ENCODE data around the gene RABAC1.

RABAC1 gene

DNA sequence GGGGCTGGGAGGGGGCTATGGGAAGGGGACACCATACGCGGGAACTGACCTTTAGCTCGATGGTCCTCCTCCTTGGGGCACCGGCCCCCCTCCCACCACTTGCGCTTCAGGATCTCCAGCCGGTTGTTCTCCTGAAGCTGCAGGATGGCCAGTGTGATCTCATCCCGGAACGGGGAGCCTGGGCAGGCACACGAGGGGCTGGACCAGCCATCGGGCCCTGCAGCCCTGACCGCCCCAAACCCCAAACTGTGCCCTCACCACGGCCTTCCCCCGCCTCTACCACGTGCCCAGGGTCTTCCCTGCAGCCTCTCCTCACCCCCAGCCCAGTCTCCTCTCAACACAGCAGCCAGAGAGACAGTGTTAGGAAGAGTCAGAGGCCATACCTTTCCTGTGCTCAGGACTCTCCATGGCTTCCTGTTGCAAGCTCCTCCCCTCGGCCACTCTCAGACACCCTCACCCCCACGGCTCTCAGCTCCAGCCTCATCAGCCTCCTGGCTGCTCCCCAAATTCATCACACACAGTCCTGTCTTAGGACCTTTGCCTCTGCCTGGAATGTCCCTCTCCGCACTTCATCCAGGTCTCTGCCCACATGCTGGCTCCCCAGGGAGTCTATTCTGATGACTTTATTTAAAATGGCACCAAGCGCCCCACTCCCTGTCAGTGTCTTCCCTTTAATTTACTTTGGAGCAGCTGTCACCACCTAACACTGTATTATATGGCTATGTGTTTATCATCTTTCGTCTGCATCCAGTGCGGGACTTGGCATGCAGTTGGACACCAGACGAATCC lies 44.6 kb upstream of the RABAC1 start:
- no peak for TF ChIP-seq ESRRG (CRISPR knock-in tag; IDR thresholded peaks at IDR 0.05)
- TF ChIP-seq ISL1 (CRISPR knock-in tag; IDR thresholded peaks at IDR 0.05), result no peak
- no peak for TF ChIP-seq CREB5 (CRISPR knock-in tag; IDR thresholded peaks at IDR 0.05; ENCODE audit: low read depth)
- TF ChIP-seq ZNF8 (CRISPR knock-in tag; IDR thresholded peaks at IDR 0.05), result no peak
- no peak for TF ChIP-seq ZFP30 (CRISPR knock-in tag; IDR thresholded peaks at IDR 0.05)
- TF ChIP-seq, protein P1, sequence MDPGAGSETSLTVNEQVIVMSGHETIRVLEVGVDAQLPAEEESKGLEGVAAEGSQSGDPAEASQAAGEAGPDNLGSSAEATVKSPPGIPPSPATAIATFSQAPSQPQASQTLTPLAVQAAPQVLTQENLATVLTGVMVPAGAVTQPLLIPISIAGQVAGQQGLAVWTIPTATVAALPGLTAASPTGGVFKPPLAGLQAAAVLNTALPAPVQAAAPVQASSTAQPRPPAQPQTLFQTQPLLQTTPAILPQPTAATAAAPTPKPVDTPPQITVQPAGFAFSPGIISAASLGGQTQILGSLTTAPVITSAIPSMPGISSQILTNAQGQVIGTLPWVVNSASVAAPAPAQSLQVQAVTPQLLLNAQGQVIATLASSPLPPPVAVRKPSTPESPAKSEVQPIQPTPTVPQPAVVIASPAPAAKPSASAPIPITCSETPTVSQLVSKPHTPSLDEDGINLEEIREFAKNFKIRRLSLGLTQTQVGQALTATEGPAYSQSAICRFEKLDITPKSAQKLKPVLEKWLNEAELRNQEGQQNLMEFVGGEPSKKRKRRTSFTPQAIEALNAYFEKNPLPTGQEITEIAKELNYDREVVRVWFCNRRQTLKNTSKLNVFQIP (CRISPR knock-in tag; IDR thresholded peaks at IDR 0.05; ENCODE audit: borderline replicate concordance, low read depth), result no peak
- TF ChIP-seq PPARA (CRISPR knock-in tag; IDR thresholded peaks at IDR 0.05; ENCODE audit: borderline replicate concordance), result no peak
- TF ChIP-seq CSRNP3 (CRISPR knock-in tag; IDR thresholded peaks at IDR 0.05), result no peak
- TF ChIP-seq CSDC2 (CRISPR knock-in tag; IDR thresholded peaks at IDR 0.05), result no peak
- no peak for TF ChIP-seq SNAI2 (CRISPR knock-in tag; IDR thresholded peaks at IDR 0.05)
- TF ChIP-seq ZFP3 (CRISPR knock-in tag; IDR thresholded peaks at IDR 0.05), result no peak
- TF ChIP-seq TCF4 (CRISPR knock-in tag; IDR thresholded peaks at IDR 0.05; ENCODE audit: borderline replicate concordance), result no peak
- no peak for TF ChIP-seq ARNTL (CRISPR knock-in tag; IDR thresholded peaks at IDR 0.05; ENCODE audit: borderline replicate concordance, low read depth)
- TF ChIP-seq GLIS3 (CRISPR knock-in tag; IDR thresholded peaks at IDR 0.05), result no peak
- TF ChIP-seq, protein P2, sequence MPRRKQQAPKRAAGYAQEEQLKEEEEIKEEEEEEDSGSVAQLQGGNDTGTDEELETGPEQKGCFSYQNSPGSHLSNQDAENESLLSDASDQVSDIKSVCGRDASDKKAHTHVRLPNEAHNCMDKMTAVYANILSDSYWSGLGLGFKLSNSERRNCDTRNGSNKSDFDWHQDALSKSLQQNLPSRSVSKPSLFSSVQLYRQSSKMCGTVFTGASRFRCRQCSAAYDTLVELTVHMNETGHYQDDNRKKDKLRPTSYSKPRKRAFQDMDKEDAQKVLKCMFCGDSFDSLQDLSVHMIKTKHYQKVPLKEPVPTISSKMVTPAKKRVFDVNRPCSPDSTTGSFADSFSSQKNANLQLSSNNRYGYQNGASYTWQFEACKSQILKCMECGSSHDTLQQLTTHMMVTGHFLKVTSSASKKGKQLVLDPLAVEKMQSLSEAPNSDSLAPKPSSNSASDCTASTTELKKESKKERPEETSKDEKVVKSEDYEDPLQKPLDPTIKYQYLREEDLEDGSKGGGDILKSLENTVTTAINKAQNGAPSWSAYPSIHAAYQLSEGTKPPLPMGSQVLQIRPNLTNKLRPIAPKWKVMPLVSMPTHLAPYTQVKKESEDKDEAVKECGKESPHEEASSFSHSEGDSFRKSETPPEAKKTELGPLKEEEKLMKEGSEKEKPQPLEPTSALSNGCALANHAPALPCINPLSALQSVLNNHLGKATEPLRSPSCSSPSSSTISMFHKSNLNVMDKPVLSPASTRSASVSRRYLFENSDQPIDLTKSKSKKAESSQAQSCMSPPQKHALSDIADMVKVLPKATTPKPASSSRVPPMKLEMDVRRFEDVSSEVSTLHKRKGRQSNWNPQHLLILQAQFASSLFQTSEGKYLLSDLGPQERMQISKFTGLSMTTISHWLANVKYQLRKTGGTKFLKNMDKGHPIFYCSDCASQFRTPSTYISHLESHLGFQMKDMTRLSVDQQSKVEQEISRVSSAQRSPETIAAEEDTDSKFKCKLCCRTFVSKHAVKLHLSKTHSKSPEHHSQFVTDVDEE (CRISPR knock-in tag; IDR thresholded peaks at IDR 0.05), result no peak
- no peak for TF ChIP-seq ZNF70 (CRISPR knock-in tag; IDR thresholded peaks at IDR 0.05)
- ATAC-seq, result no peak

DNA sequence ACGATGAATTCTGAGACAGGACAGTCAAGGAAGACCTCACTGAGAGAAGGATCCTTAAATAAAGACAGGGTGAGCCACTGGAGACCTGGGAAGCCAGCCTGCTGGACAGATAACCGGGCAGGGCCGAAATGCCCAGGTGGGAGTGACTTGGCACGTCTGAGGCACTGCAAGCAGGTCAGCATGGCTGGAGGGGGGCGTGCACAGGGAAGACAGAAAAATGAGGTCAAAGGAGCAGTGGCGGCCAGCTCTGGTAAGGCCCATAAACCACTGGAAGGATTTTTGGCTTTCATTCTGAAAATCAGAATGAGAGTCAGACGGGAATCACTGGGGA lies 40.7 kb upstream of the RABAC1 start:
- no peak for ATAC-seq
- TF ChIP-seq ZFP3 (CRISPR knock-in tag; IDR thresholded peaks at IDR 0.05) (no peak), ARNTL (CRISPR knock-in tag; IDR thresholded peaks at IDR 0.05; ENCODE audit: borderline replicate concordance, low read depth) (no peak), OSR1 (CRISPR knock-in tag; IDR thresholded peaks at IDR 0.05) (no peak), RARB (CRISPR knock-in tag; IDR thresholded peaks at IDR 0.05) (no peak), TOX (CRISPR knock-in tag; IDR thresholded peaks at IDR 0.05; ENCODE audit: borderline replicate concordance) (no peak), ESRRG (CRISPR knock-in tag; IDR thresholded peaks at IDR 0.05) (no peak), TCF4 (CRISPR knock-in tag; IDR thresholded peaks at IDR 0.05; ENCODE audit: borderline replicate concordance) (no peak), CSRNP3 (CRISPR knock-in tag; IDR thresholded peaks at IDR 0.05) (no peak), CSDC2 (CRISPR knock-in tag; IDR thresholded peaks at IDR 0.05) (no peak), SNAI2 (CRISPR knock-in tag; IDR thresholded peaks at IDR 0.05) (no peak), PPARA (CRISPR knock-in tag; IDR thresholded peaks at IDR 0.05; ENCODE audit: borderline replicate concordance) (no peak), CREB5 (CRISPR knock-in tag; IDR thresholded peaks at IDR 0.05; ENCODE audit: low read depth) (no peak), ISL1 (CRISPR knock-in tag; IDR thresholded peaks at IDR 0.05) (no peak), ZNF565 (CRISPR knock-in tag; conservative IDR thresholded peaks at IDR 0.05; ENCODE audit: low read depth) (no peak)
- TF ChIP-seq, protein P3, sequence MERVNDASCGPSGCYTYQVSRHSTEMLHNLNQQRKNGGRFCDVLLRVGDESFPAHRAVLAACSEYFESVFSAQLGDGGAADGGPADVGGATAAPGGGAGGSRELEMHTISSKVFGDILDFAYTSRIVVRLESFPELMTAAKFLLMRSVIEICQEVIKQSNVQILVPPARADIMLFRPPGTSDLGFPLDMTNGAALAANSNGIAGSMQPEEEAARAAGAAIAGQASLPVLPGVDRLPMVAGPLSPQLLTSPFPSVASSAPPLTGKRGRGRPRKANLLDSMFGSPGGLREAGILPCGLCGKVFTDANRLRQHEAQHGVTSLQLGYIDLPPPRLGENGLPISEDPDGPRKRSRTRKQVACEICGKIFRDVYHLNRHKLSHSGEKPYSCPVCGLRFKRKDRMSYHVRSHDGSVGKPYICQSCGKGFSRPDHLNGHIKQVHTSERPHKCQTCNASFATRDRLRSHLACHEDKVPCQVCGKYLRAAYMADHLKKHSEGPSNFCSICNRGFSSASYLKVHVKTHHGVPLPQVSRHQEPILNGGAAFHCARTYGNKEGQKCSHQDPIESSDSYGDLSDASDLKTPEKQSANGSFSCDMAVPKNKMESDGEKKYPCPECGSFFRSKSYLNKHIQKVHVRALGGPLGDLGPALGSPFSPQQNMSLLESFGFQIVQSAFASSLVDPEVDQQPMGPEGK (CRISPR knock-in tag; IDR thresholded peaks at IDR 0.05; ENCODE audit: borderline replicate concordance), result no peak
- TF ChIP-seq, protein P1 (CRISPR knock-in tag; IDR thresholded peaks at IDR 0.05; ENCODE audit: borderline replicate concordance, low read depth), result no peak

All from SK-N-SH treated with all-trans-retinoic acid at 6 μM for 48 hours (cell line).